ENCODE measurements around the gene TUBG2.

Gene TUBG2

DNA sequence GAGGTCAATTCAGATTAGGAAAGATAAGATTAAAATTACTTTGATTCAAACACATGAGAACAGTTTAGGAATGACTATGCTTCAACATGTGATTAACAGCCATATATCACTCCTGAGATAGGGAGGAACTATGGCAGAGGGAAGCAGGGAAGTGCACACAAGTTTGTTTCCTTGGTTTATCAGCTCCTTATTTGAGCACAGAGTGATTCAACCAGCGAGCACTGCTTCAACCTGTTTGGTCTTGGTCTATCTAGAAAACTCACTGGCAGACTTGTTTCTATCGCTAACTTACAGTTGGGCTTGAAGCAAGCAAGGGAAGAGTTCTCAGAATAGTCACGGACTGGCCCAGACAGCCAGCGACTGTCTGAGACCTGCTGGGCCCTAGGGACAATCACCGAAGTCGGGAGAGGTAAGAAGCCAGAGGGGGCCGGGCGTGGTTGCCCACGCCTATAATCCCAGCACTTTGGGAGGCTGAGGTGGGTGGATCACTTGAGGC, 26.1 kb upstream of the TUBG2 start:
- CTCF ChIA-PET = interaction anchor here (0.8 kb wide), 1 partner anchor 9 kb away, joined by 3 read pairs; no protein-coding TSS in a partner anchor

DNA sequence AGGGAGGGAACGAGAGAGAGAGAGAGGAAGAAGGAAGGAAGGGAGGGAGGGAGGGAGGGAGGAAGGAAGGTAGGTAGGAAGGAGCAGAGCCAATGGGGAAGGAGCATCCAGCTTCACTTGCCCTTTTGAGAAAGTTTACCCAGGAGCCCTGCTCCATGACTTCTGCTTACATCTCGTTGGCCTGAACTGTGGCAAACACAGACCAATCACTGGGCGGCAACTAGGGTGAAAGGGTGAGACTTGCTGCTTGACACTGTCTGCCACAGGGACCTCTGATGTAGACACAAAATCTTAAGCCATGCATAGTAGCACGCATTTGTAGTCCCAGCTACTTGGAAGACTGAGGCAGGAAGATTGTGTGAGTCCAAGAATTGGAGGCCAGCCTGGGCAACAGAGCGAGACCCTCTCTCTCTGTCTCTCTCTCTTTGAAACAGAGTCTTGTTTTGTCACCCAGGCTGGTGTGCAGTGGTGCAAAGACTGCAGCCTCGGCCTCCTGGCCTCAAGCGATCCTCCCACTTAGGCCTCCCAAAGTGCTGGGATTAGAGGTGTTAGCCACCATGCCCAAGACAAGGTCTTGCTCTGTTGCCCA, 19.5 kb upstream of the TUBG2 start:
- no peak for DNase-seq (ENCODE audit: low read depth, low spot score)
- TF ChIP-seq, protein P1, sequence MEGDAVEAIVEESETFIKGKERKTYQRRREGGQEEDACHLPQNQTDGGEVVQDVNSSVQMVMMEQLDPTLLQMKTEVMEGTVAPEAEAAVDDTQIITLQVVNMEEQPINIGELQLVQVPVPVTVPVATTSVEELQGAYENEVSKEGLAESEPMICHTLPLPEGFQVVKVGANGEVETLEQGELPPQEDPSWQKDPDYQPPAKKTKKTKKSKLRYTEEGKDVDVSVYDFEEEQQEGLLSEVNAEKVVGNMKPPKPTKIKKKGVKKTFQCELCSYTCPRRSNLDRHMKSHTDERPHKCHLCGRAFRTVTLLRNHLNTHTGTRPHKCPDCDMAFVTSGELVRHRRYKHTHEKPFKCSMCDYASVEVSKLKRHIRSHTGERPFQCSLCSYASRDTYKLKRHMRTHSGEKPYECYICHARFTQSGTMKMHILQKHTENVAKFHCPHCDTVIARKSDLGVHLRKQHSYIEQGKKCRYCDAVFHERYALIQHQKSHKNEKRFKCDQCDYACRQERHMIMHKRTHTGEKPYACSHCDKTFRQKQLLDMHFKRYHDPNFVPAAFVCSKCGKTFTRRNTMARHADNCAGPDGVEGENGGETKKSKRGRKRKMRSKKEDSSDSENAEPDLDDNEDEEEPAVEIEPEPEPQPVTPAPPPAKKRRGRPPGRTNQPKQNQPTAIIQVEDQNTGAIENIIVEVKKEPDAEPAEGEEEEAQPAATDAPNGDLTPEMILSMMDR (IDR thresholded peaks at IDR 0.05; ENCODE audit: insufficient read depth, low read length, missing control alignments) = no peak
- no peak overlapping the region for H3K4me3 ChIP-seq (ENCODE audit: low read depth, low read length)
- POLR2A ChIA-PET = no interaction called here
- CTCF ChIA-PET = no interaction called here

More for the DNA sequence above, 26.1 kb upstream of the TUBG2 start:
- POLR2A ChIA-PET = no interaction called here
- TF ChIP-seq, protein P1 (IDR thresholded peaks at IDR 0.05; ENCODE audit: insufficient read depth, low read length, missing control alignments) = no peak
- DNase-seq (ENCODE audit: low read depth, low spot score) = no peak
- H3K4me3 ChIP-seq (ENCODE audit: low read depth, low read length) = no peak overlapping the region

DNA sequence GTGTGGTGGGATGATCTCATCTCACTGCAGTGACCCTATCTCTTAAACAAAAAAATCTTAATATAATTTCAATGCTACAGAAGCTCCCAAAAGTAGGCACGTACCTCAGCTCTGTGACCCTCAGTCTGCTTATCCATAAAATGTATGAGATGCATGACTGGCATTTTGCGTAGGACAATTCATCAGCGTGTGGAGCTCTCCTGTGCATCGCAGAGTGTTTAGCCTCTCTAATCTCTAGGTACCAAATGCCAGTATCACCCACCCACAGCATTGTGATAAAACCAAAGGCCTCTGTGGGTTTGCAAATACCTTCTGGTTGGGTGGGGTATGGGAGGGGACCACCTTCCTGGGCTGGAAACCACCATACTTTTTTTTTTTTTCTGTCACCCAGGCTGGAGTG, 19.0 kb upstream of the TUBG2 start:
- ChIA-PET POLR2A (no interaction called here), CTCF (no interaction called here)
- TF ChIP-seq, protein P1 (IDR thresholded peaks at IDR 0.05; ENCODE audit: insufficient read depth, low read length, missing control alignments) = no peak
- no peak for DNase-seq (ENCODE audit: low read depth, low spot score)
- H3K4me3 ChIP-seq (ENCODE audit: low read depth, low read length) = no peak overlapping the region

DNA sequence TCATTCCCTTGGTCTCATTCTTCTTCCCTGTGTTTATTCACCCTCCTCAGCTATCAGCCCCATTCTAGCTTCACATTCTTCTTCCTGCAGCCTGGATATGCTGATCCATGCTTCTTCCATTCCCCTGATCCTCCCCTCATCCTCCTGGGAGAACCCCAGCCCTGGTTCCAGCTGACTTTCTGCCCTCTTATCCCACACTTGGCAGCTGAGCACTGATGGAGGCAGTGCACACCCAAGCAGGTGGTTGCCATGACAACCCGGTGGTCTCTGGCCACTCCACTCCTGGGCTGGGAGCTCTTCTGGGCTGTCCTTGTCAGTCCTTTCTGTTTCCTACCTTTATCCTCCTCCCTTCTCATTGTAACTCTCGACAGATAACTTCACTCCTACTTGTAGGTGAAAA, 16.7 kb upstream of the TUBG2 start:
- ChIA-PET CTCF (interaction anchor here (1.3 kb wide), 1 partner anchor 11 kb away, joined by 3 read pairs; no protein-coding TSS in a partner anchor), POLR2A (no interaction called here)
- TF ChIP-seq, protein P1 (IDR thresholded peaks at IDR 0.05; ENCODE audit: insufficient read depth, low read length, missing control alignments) = no peak
- no peak for DNase-seq (ENCODE audit: low read depth, low spot score)
- H3K4me3 ChIP-seq (ENCODE audit: low read depth, low read length) = no peak overlapping the region

DNA sequence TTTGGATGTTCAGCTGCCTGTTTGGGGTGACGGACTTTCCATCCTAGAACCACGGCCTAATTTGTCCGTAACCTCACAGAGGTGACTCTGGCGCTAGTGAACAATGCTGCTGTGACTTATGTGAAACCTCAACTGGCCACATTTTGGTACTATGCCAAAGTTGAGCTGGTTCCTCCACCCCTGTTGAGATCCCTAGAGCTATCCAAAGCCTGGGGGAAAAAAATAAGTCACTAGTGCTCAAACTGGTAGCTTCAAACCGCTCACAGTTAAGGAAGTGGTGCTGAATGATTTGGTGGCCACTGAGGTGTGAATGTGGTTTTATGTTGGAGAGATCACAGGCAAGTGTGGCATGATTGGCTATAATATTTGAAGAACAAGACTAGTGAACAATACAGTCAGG, 11.3 kb upstream of the TUBG2 start:
- POLR2A ChIA-PET = no interaction called here
- no peak for DNase-seq (ENCODE audit: low read depth, low spot score)
- CTCF ChIA-PET = interaction anchor here (1.5 kb wide), 1 partner anchor 39 kb away, joined by 4 read pairs; the partner anchor contains the start of gene RETREG3
- TF ChIP-seq, protein P1 (IDR thresholded peaks at IDR 0.05; ENCODE audit: insufficient read depth, low read length, missing control alignments) = no peak
- no peak overlapping the region for H3K4me3 ChIP-seq (ENCODE audit: low read depth, low read length)

DNA sequence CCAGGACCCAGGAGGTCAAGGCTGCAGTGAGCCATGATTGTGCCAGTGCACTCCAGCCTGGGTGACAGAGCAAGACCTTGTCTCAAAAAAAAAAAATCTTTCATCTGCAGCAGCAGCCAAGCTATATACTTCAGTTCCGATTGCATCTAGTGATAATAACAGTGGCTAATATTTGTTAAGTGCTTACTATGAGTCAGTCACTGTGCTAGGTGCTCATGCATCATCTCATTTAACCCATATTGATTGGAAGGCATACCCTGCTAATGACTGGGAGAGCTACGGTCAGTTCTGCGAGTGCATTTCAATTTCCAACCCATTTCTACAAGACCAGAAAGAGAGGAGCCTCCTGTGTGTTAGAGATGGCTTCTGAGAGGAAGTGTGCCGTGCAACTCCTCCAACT, 7.7 kb upstream of the TUBG2 start:
- CTCF ChIA-PET = no interaction called here
- POLR2A ChIA-PET = interaction anchor here (0.6 kb wide), 1 partner anchor 73 kb away, joined by 3 read pairs; no protein-coding TSS in a partner anchor
- TF ChIP-seq, protein P1 (IDR thresholded peaks at IDR 0.05; ENCODE audit: insufficient read depth, low read length, missing control alignments) = no peak
- no peak overlapping the region for H3K4me3 ChIP-seq (ENCODE audit: low read depth, low read length)
- no peak for DNase-seq (ENCODE audit: low read depth, low spot score)

Data from AG04449 (cell line).